Erythroblast (primary cell): ENCODE measurements around the gene TRIM38.

ENCODE experiments used
- GATA1 ChIP-seq: IDR thresholded peaks from 2 replicates; pipeline ENCODE4 v1.6.1; 2011; ENCODE audit warnings: low read depth, mild to moderate bottlenecking, control low read depth, low read length, moderate library complexity
- POLR2A ChIP-seq: IDR thresholded peaks from 2 replicates; pipeline ENCODE4 v1.6.1; 2011; ENCODE audit warnings: mild to moderate bottlenecking, low read length

- no peak for TF ChIP-seq POLR2A
- TF ChIP-seq GATA1, result no peak
Measured at GRCh38 chr6:25956226-25956625, 6.4 kb upstream of the TRIM38 start.
